Measurements from ENCODE around the gene FAF1.

DNA sequence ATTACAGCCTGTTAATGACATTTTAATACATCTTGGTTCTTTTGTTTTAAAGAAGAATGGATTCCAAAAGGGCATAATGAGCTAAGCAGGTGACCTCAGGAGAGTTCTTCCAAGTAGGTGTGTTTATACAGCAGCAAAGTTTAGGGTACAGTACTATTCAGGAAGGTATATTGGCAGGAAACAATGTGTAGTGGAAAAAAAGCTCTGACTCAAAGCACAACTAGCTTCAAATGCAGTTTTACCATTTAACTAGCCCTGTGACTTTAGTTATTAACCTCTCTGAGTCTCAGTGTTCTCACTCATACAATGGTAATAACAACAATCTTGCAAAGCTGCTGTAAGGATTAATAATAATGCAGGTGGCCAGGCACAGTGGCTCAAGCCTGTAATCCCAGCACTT lies 29.9 kb downstream of the FAF1 start:
- TF ChIP-seq, protein P1, sequence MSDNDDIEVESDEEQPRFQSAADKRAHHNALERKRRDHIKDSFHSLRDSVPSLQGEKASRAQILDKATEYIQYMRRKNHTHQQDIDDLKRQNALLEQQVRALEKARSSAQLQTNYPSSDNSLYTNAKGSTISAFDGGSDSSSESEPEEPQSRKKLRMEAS (IDR thresholded peaks at IDR 0.05; ENCODE audit: low read depth, low read length), result no peak
- TF ChIP-seq, protein P2, sequence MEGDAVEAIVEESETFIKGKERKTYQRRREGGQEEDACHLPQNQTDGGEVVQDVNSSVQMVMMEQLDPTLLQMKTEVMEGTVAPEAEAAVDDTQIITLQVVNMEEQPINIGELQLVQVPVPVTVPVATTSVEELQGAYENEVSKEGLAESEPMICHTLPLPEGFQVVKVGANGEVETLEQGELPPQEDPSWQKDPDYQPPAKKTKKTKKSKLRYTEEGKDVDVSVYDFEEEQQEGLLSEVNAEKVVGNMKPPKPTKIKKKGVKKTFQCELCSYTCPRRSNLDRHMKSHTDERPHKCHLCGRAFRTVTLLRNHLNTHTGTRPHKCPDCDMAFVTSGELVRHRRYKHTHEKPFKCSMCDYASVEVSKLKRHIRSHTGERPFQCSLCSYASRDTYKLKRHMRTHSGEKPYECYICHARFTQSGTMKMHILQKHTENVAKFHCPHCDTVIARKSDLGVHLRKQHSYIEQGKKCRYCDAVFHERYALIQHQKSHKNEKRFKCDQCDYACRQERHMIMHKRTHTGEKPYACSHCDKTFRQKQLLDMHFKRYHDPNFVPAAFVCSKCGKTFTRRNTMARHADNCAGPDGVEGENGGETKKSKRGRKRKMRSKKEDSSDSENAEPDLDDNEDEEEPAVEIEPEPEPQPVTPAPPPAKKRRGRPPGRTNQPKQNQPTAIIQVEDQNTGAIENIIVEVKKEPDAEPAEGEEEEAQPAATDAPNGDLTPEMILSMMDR (IDR thresholded peaks at IDR 0.05; ENCODE audit: low read depth, low read length), result no peak
- no peak for TF ChIP-seq POLR2A (IDR thresholded peaks at IDR 0.05; ENCODE audit: extremely low read depth, insufficient read length)
- TF ChIP-seq MYC (IDR thresholded peaks at IDR 0.05; ENCODE audit: low read depth, low read length), result no peak
